Measurements from ENCODE around the gene KLF18.

GRCh38 chr1:44094047-44094446 lies 47.4 kb downstream of the KLF18 start:
- TF ChIP-seq JUN (IDR thresholded peaks at IDR 0.05) (no peak), CTCF (IDR thresholded peaks at IDR 0.05) (no peak)

All from A549 (cell line).